ENCODE data around the gene MTCL1.

Gene MTCL1

GRCh38 chr18:8708670-8709069 lies 3.3 kb downstream of the MTCL1 start:
- in situ Hi-C loops (cut with MboI; ENCODE audit: low sequenced_read_pairs, unreplicated experiment) = no loop called here
- DNase-seq (ENCODE audit: low spot score) = no peak
- no peak for TF ChIP-seq CTCF (IDR thresholded peaks at IDR 0.05; ENCODE audit: borderline replicate concordance, control extremely low read depth, extremely low read depth, insufficient read depth, missing control alignments)

GRCh38 chr18:8709248-8710059 lies 4.1 kb downstream of the MTCL1 start:
- in situ Hi-C loops (cut with MboI; ENCODE audit: low sequenced_read_pairs, unreplicated experiment) = no loop called here
- no peak for TF ChIP-seq CTCF (IDR thresholded peaks at IDR 0.05; ENCODE audit: borderline replicate concordance, control extremely low read depth, extremely low read depth, insufficient read depth, missing control alignments)
- no peak for DNase-seq (ENCODE audit: low spot score)

GRCh38 chr18:8711736-8712135 lies 6.4 kb downstream of the MTCL1 start:
- no peak for DNase-seq (ENCODE audit: low spot score)
- TF ChIP-seq CTCF (IDR thresholded peaks at IDR 0.05; ENCODE audit: borderline replicate concordance, control extremely low read depth, extremely low read depth, insufficient read depth, missing control alignments) = no peak
- in situ Hi-C loops (cut with MboI; ENCODE audit: low sequenced_read_pairs, unreplicated experiment) = no loop called here

- in situ Hi-C loops (cut with MboI; ENCODE audit: low sequenced_read_pairs, unreplicated experiment) = no loop called here
- DNase-seq (ENCODE audit: low spot score) = no peak
- no peak for TF ChIP-seq CTCF (IDR thresholded peaks at IDR 0.05; ENCODE audit: borderline replicate concordance, control extremely low read depth, extremely low read depth, insufficient read depth, missing control alignments)
Measured at GRCh38 chr18:8713691-8714090, 8.3 kb downstream of the MTCL1 start.

DNA sequence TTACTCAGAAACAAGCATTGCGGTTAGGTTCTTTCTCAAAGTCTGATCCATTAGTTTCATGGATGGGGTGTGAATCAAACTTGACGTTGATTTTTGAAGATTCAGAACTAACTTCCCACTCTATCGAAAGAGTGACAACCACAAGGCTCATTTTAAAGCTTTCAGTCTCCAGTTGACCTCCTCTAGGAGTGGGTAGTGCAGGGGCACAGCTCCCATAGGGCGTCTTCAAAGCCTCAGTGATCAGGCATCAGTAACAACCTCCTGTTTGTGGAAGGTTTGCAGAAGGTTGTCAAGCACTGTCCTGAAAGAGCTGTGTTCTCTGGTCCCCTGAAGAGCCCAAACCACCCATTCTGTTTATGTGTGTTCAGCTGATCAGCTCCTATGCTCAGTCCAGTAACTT lies 10.2 kb downstream of the MTCL1 start:
- no peak for TF ChIP-seq CTCF (IDR thresholded peaks at IDR 0.05; ENCODE audit: borderline replicate concordance, control extremely low read depth, extremely low read depth, insufficient read depth, missing control alignments)
- in situ Hi-C loops (cut with MboI; ENCODE audit: low sequenced_read_pairs, unreplicated experiment) = no loop called here
- no peak for DNase-seq (ENCODE audit: low spot score)

- in situ Hi-C loops (cut with MboI; ENCODE audit: low sequenced_read_pairs, unreplicated experiment) = no loop called here
- no peak for TF ChIP-seq CTCF (IDR thresholded peaks at IDR 0.05; ENCODE audit: borderline replicate concordance, control extremely low read depth, extremely low read depth, insufficient read depth, missing control alignments)
- no peak for DNase-seq (ENCODE audit: low spot score)
Measured at GRCh38 chr18:8717011-8717770, 11.8 kb downstream of the MTCL1 start.

Data from GM13976 (cell line).